ENCODE data around the gene VLDLR.

Gene VLDLR

DNA sequence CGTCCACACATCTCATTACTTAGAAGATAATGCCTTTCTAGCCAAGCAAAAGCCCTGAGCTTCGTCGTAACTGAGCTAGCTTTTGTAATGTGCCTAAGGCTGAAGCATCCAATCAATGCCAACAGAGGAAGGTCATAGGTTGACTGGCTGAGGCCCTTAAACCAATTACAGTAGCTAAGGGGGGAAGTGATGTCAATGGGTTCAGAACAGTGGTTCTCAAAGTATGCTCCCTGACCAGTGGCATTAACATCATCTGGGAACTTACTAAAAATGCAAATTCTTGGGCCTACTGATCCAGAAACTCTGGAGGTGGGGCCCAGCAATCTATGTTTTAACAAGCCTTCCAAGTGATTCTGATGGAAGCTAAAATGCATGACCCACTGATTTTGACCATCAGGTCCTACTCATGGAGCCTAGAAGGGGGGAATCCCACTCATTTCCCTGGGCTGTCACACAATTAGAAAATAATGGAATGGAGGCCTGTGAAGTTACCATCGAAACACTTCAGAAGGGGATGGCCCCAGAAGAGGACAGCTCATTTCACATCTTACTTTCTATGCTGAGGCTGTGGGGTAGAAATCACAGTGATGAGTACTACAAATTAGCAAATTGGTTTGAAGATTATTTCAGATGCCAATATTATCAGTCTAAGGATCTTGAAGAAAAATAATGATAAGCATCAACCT lies 4.8 kb upstream of the VLDLR start:
- DNase-seq (ENCODE audit: low read depth): no peak
- no peak overlapping the region for H3K4me3 ChIP-seq (ENCODE audit: control insufficient read depth, low read depth, low read length)
- TF ChIP-seq, protein P1, sequence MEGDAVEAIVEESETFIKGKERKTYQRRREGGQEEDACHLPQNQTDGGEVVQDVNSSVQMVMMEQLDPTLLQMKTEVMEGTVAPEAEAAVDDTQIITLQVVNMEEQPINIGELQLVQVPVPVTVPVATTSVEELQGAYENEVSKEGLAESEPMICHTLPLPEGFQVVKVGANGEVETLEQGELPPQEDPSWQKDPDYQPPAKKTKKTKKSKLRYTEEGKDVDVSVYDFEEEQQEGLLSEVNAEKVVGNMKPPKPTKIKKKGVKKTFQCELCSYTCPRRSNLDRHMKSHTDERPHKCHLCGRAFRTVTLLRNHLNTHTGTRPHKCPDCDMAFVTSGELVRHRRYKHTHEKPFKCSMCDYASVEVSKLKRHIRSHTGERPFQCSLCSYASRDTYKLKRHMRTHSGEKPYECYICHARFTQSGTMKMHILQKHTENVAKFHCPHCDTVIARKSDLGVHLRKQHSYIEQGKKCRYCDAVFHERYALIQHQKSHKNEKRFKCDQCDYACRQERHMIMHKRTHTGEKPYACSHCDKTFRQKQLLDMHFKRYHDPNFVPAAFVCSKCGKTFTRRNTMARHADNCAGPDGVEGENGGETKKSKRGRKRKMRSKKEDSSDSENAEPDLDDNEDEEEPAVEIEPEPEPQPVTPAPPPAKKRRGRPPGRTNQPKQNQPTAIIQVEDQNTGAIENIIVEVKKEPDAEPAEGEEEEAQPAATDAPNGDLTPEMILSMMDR (conservative IDR thresholded peaks at IDR 0.05; ENCODE audit: control insufficient read depth, insufficient read depth, low read depth, low read length): no peak

DNA sequence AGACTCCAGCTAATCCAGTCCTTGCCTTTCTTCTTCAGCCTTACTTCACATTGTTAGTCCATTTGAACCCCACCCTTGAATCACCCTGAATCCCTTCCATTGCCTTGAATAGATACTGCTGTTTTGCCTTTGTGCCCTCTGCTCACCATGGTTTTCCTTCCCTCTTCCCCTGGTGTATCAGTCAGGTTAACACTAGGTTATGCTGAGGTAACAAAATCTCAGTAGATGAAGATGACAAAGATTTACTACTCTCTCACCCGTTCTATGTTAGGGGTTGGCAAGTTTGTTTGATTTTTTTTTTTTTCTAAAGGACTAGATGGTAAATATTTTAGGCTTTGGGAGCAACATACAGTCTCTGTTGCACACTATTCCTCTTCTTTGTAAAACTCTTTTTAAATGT lies 3.3 kb upstream of the VLDLR start:
- TF ChIP-seq, protein P1 (conservative IDR thresholded peaks at IDR 0.05; ENCODE audit: control insufficient read depth, insufficient read depth, low read depth, low read length): no peak
- H3K4me3 ChIP-seq (ENCODE audit: control insufficient read depth, low read depth, low read length): no peak overlapping the region
- DNase-seq (ENCODE audit: low read depth): no peak

DNA sequence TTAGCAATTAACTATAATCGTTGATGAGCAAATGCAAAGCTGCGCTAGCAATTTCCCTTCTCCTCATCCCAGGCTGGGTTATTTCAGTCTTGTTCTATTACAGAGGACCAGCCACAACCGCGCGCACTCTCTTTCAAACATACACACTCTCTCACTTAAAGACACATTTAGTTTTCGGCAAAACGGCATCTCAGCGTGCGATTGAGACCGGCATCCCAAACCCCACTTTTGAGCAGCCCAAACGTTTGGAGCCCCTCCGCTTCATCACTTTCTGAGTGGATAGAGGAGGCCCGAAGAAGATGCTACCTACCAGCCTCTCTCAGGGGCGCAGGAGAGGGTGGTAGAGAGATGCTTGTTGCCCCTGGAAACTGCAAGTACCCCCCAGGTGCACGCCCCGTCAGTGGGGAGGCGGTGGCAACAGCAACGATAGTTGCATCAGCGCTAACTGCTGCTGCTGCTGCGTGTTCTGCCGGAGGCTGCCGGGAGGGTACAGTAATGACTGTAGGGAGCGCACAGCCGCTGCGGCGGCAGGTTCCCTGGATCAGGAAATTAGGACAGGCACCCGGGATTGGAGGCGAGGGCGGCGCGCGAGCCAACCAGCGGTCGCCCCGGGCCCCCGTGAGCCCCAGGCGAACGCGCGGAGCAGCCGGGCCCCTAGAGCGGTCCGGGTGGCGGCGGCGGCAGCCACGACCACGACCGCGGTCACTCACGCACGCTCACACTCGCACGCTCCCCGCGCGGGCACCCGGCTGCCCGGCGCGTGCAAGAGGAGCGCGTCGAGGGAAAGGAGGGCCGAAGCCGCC lies 467 bp upstream of the VLDLR start:
- TF ChIP-seq, protein P1 (conservative IDR thresholded peaks at IDR 0.05; ENCODE audit: control insufficient read depth, insufficient read depth, low read depth, low read length): peak; percentile 15
- DNase-seq (ENCODE audit: low read depth): peak; percentile 66
- H3K4me3 ChIP-seq (ENCODE audit: control insufficient read depth, low read depth, low read length): peak overlapping the region; percentile 49

DNA sequence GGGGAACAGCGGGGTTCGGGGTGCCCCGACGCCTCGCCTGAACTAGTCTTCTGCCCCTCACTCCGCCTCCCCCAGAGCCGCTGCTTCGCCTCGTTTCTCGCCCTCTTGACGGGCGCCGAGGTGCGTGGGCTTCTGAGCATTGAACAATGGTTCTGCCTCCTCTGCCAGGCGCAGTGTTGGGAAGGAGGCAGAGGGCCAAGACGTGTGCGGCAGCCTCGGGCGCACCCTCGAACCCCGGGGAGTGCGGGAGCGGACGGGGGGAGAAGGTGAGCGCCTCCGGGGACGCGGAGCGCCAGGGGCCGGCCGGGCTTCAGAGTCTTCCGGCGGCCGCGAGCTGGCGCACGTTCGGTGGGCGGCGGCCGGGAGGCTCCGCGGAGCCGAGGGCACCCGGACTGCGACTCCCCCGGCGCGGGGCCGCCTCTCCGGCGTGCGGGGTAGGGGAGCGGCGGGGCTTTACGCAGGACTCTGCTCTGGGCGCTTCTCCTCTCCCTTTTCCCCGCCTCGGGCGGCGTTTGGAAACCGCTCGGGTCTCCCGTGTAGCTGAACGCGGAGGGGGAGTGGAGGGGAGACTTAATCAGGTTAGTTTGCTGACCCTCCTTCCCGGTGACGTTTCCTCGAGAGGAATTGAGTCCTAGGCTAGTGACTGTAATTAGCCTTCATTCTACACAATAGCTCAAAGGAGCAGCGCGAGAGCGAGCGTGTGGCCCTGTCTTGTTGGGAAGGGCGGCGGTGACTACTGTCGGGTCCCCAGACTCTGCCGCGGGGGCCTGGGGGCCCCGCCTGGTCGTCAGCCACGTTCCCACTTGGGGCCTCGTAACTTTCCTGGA lies 1.1 kb downstream of the VLDLR start:
- TF ChIP-seq, protein P1 (conservative IDR thresholded peaks at IDR 0.05; ENCODE audit: control insufficient read depth, insufficient read depth, low read depth, low read length): no peak
- no peak for DNase-seq (ENCODE audit: low read depth)

DNA sequence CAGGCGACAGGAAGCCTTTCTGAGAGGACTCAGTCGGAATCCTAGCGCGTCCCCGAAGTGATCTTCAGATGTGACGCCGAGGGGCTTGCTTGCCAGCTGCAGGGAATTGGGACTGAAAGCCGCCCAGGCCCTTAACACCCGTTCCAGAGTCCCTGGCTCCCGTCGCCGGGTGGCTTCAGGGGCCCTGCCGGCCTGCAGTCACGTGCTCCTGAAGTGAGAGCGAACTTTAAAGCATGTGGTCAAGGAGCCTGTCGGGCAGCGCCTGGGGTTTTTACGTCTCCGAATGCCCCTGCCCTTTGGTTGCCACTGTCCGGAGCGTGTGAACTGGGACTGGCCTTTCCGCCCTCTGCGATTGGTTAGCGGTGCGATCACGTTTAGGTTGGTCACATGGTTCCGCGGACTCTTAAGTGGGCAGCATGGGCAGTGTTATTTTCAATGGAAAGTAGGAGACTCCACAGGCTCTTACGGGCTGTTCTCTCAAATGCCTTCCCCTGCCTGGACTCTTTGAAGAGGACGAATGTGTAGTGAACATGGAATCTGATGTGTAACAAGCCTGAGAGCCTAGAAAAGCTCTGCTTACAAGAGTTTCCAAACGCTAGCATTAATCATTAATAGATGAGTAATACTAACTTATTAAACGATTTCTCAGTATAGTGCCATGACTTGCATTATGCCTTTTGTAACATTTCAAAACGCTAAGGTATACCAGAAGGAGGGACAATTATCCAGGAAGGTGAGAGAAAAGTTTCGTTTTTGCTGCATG lies 1.9 kb downstream of the VLDLR start:
- DNase-seq (ENCODE audit: low read depth): peak; percentile 61
- TF ChIP-seq, protein P1 (conservative IDR thresholded peaks at IDR 0.05; ENCODE audit: control insufficient read depth, insufficient read depth, low read depth, low read length): no peak
- H3K4me3 ChIP-seq (ENCODE audit: control insufficient read depth, low read depth, low read length): peak overlapping the region; percentile 49

More for the DNA sequence above, 1.1 kb downstream of the VLDLR start:
- H3K4me3 ChIP-seq (ENCODE audit: control insufficient read depth, low read depth, low read length): peak overlapping the region; percentile 49

All from fibroblast of mammary gland (primary cell).